UCSD-AML1 (cell line): ENCODE measurements around the gene FNIP2.
"Not testable (repeated sequence)": the region's sequence is repeated elsewhere in the genome, so short reads cannot be mapped to it uniquely, and the experiment has no call there.

Experiments used
- DNase-seq: peaks from one replicate; lab custom pipeline; 2025; ENCODE audit not compliant: unreplicated experiment; lab: John Stamatoyannopoulos, UW

FNIP2 gene

GRCh38 chr4:158865520-158866177 lies 96.8 kb downstream of the FNIP2 start:
- no peak for DNase-seq

- no peak for DNase-seq
Observed at GRCh38 chr4:158869001-158869400, 100.2 kb downstream of the FNIP2 start.

- no peak for DNase-seq
Observed at GRCh38 chr4:158869761-158870160, 100.9 kb downstream of the FNIP2 start.

GRCh38 chr4:158870282-158870625 lies 101.4 kb downstream of the FNIP2 start:
- DNase-seq: no peak

- peak; percentile 13 for DNase-seq
Observed at GRCh38 chr4:158870626-158871334, 102.0 kb downstream of the FNIP2 start.

GRCh38 chr4:158871335-158871724 lies 102.5 kb downstream of the FNIP2 start:
- DNase-seq: no peak

GRCh38 chr4:158873795-158874401 lies 105.1 kb downstream of the FNIP2 start:
- no peak for DNase-seq

GRCh38 chr4:158875026-158875425 lies 106.2 kb downstream of the FNIP2 start:
- DNase-seq: no peak

- no peak for DNase-seq
Observed at GRCh38 chr4:158875455-158875854, 106.6 kb downstream of the FNIP2 start.

GRCh38 chr4:158877069-158877468 lies 108.2 kb downstream of the FNIP2 start:
- DNase-seq: no peak

- not testable (repeated sequence) for DNase-seq
Observed at GRCh38 chr4:158882142-158882541, 113.3 kb downstream of the FNIP2 start.

- DNase-seq: no peak
Observed at GRCh38 chr4:158884280-158884679, 115.5 kb downstream of the FNIP2 start.

GRCh38 chr4:158885564-158885963 lies 116.7 kb downstream of the FNIP2 start:
- no peak for DNase-seq

GRCh38 chr4:158890294-158890693 lies 121.5 kb downstream of the FNIP2 start:
- no peak for DNase-seq

- DNase-seq: no peak
Observed at GRCh38 chr4:158891256-158891655, 122.4 kb downstream of the FNIP2 start.

- no peak for DNase-seq
Observed at GRCh38 chr4:158894826-158895225, 126.0 kb downstream of the FNIP2 start.

GRCh38 chr4:158895797-158896576 lies 127.2 kb downstream of the FNIP2 start:
- peak; percentile 24 for DNase-seq

GRCh38 chr4:158896577-158897238 lies 127.9 kb downstream of the FNIP2 start:
- DNase-seq: not testable (repeated sequence)

GRCh38 chr4:158900408-158900807 lies 131.6 kb downstream of the FNIP2 start:
- not testable (repeated sequence) for DNase-seq

- not testable (repeated sequence) for DNase-seq
Observed at GRCh38 chr4:158902280-158903078, 133.7 kb downstream of the FNIP2 start.
